ENCODE measurements around the gene ARHGAP26. TPM values are rescaled to one million over a fixed set of nuclear protein-coding genes. Genes with fewer than 3 reads are reported as not detected.

The ARHGAP26 gene
- total and polyA plus RNA-seq, 4 donors = 1.8 to 16.7 (median 4.1) TPM

DNA sequence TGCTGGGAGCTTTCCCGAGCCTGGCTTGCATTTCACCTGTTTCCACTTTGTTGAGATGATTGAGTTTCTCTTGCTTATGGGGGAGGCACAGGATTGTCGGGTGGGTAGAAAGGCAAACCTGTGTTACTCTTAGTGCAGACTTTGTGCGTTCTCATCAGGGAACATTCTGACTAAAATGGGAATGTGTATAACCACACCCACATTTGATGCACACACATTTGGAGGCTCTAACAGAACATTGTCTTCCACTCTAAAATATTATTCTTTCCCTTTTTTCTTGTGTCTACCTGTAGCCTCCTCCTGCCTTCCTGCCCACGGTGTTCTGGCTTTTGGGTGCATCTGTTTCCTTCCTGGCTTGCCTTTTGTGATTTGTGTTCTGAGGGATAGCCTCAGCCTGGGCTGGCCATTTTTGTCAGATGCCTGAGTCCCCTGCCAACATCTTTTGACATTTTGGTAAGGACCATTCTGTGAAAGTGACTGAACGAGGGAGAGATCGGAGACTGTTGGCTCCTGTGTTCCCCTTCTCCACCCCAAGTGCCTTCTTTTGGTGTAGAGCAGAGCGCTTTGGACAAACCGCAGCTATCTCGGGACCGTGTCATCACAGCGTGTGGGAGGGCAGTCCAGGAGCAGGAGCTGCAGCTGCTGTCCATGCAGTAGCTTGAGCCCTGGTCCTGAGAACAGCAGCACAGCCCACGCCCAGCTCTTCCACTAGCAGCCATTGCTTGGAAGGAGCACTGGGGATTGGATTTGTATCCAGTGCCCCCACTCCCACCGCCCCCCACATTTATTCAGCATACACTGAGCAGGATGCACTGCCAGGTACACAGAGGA is 101.4 kb downstream of the ARHGAP26 start:
- Histone ChIP-seq H3K27ac (ENCODE audit: low read depth in 1 of 2, low read length in 2 of 2) (no peak overlapping the region), H3K4me3 (ENCODE audit: low read depth in 1 of 3, low read length in 3 of 3) (no peak overlapping the region), H3K9me3 (ENCODE audit: control insufficient read depth in 4 of 4, low read length in 3 of 4) (no peaks in the 10 kb centered on the region), H3K27me3 (ENCODE audit: control insufficient read depth in 4 of 4, insufficient read depth in 4 of 4, low read length in 3 of 4) (no peaks in the 10 kb centered on the region), H3K36me3 (ENCODE audit: control insufficient read depth in 4 of 4, insufficient read depth in 3 of 4, low read depth in 1 of 4, low read length in 3 of 4) (no peaks in the 10 kb centered on the region), H3K9ac (ENCODE audit: low read depth in 1 of 2, low read length in 2 of 2) (no peak overlapping the region), H3K4me1 (ENCODE audit: control insufficient read depth in 4 of 4, insufficient read depth in 4 of 4, low read length in 3 of 4) (peaks cover 8 to 34% (median 29%) of the 10 kb centered on the region in 4 donors)
- WGBS = 80% methylated on average over 13 of the region's 13 CpGs
- no peak for DNase-seq (ENCODE audit: low spot score)
- no peak for TF ChIP-seq NR2F2 (IDR thresholded peaks at IDR 0.05)
- TF ChIP-seq, protein P1, sequence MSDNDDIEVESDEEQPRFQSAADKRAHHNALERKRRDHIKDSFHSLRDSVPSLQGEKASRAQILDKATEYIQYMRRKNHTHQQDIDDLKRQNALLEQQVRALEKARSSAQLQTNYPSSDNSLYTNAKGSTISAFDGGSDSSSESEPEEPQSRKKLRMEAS (IDR thresholded peaks at IDR 0.05) = no peak
- TF ChIP-seq JUND (IDR thresholded peaks at IDR 0.05) = no peak
- no peak for TF ChIP-seq EGR1 (IDR thresholded peaks at IDR 0.05; ENCODE audit: low read depth in 2 of 2)
- TF ChIP-seq, protein P2, sequence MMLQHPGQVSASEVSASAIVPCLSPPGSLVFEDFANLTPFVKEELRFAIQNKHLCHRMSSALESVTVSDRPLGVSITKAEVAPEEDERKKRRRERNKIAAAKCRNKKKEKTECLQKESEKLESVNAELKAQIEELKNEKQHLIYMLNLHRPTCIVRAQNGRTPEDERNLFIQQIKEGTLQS (IDR thresholded peaks at IDR 0.05) = no peak
- TF ChIP-seq RAD21 (IDR thresholded peaks at IDR 0.05) = no peak
- TF ChIP-seq HNF4G (IDR thresholded peaks at IDR 0.05) = no peak
- TF ChIP-seq, protein P3, sequence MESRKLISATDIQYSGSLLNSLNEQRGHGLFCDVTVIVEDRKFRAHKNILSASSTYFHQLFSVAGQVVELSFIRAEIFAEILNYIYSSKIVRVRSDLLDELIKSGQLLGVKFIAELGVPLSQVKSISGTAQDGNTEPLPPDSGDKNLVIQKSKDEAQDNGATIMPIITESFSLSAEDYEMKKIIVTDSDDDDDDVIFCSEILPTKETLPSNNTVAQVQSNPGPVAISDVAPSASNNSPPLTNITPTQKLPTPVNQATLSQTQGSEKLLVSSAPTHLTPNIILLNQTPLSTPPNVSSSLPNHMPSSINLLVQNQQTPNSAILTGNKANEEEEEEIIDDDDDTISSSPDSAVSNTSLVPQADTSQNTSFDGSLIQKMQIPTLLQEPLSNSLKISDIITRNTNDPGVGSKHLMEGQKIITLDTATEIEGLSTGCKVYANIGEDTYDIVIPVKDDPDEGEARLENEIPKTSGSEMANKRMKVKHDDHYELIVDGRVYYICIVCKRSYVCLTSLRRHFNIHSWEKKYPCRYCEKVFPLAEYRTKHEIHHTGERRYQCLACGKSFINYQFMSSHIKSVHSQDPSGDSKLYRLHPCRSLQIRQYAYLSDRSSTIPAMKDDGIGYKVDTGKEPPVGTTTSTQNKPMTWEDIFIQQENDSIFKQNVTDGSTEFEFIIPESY (IDR thresholded peaks at IDR 0.05) = no peak
- TF ChIP-seq FOXA2 (IDR thresholded peaks at IDR 0.05) = no peak
- no peak for TF ChIP-seq GABPA (IDR thresholded peaks at IDR 0.05 in 1 of 2, conservative IDR thresholded peaks at IDR 0.05 in 1 of 2)
- TF ChIP-seq, protein P4, sequence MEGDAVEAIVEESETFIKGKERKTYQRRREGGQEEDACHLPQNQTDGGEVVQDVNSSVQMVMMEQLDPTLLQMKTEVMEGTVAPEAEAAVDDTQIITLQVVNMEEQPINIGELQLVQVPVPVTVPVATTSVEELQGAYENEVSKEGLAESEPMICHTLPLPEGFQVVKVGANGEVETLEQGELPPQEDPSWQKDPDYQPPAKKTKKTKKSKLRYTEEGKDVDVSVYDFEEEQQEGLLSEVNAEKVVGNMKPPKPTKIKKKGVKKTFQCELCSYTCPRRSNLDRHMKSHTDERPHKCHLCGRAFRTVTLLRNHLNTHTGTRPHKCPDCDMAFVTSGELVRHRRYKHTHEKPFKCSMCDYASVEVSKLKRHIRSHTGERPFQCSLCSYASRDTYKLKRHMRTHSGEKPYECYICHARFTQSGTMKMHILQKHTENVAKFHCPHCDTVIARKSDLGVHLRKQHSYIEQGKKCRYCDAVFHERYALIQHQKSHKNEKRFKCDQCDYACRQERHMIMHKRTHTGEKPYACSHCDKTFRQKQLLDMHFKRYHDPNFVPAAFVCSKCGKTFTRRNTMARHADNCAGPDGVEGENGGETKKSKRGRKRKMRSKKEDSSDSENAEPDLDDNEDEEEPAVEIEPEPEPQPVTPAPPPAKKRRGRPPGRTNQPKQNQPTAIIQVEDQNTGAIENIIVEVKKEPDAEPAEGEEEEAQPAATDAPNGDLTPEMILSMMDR (IDR thresholded peaks at IDR 0.05; ENCODE audit: low read depth, low read length, missing input control) = no peak
- no peak for TF ChIP-seq YY1 (IDR thresholded peaks at IDR 0.05)
- no peak for TF ChIP-seq FOXA1 (IDR thresholded peaks at IDR 0.05)
- no peak for TF ChIP-seq SP1 (IDR thresholded peaks at IDR 0.05)
- TF ChIP-seq, protein P5, sequence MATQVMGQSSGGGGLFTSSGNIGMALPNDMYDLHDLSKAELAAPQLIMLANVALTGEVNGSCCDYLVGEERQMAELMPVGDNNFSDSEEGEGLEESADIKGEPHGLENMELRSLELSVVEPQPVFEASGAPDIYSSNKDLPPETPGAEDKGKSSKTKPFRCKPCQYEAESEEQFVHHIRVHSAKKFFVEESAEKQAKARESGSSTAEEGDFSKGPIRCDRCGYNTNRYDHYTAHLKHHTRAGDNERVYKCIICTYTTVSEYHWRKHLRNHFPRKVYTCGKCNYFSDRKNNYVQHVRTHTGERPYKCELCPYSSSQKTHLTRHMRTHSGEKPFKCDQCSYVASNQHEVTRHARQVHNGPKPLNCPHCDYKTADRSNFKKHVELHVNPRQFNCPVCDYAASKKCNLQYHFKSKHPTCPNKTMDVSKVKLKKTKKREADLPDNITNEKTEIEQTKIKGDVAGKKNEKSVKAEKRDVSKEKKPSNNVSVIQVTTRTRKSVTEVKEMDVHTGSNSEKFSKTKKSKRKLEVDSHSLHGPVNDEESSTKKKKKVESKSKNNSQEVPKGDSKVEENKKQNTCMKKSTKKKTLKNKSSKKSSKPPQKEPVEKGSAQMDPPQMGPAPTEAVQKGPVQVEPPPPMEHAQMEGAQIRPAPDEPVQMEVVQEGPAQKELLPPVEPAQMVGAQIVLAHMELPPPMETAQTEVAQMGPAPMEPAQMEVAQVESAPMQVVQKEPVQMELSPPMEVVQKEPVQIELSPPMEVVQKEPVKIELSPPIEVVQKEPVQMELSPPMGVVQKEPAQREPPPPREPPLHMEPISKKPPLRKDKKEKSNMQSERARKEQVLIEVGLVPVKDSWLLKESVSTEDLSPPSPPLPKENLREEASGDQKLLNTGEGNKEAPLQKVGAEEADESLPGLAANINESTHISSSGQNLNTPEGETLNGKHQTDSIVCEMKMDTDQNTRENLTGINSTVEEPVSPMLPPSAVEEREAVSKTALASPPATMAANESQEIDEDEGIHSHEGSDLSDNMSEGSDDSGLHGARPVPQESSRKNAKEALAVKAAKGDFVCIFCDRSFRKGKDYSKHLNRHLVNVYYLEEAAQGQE (IDR thresholded peaks at IDR 0.05) = no peak
- TF ChIP-seq TAF1 (conservative IDR thresholded peaks at IDR 0.05) = no peak
- no peak for TF ChIP-seq RXRA (IDR thresholded peaks at IDR 0.05)

Data from liver (tissue), 9 donors.